Fibroblast of villous mesenchyme (primary cell): Measurements from ENCODE around the gene SPON1. TPM values are rescaled to one million over a fixed set of nuclear protein-coding genes. Genes with fewer than 3 reads are reported as not detected.

ENCODE experiments used
- DNase-seq: peaks from one replicate; pipeline ENCODE4 v3.0.0-alpha.2; 2010; ENCODE audit warnings: low read depth
- H3K4me3 ChIP-seq: 2 replicates; pipeline ENCODE4 v1.5.1; 2011; ENCODE audit warnings: low read depth, mild to moderate bottlenecking, low read length
- total RNA-seq: library from RNA; depleted of rRNA; stranded (reverse); fragments of >200 nt; gene quantifications from 2 replicates; pipeline ENCODE4 v1.2.3, GENCODE V29; 2012
- TF ChIP-seq, protein P1 (sequence below): IDR thresholded peaks from 2 replicates; pipeline ENCODE4 v1.5.1; 2012; ENCODE audit warnings: low read depth, mild to moderate bottlenecking, low read length; ENCODE audit not compliant: insufficient read depth

SPON1 gene
- total RNA-seq, 1 donor, result 0.43 TPM

DNA sequence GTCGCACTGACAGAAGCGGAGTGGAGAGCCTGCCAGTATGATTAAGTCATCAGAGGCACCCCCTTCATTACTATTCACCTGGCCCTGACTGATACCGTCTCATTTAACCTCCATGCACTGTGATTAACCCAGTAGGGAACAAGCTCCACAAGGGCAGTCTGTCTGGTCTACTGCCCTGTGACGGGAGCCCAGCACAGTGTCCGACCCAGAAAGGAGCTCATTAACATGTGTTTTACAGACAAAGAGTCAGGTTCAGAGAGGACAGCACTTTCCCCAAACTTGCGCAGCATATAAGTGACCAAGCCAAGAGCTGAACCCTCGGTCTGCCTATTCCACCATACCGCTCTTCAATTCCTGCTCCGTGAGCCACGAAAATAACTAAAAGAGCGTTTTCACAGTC, 266.9 kb downstream of the SPON1 start:
- H3K4me3 ChIP-seq, result no peak overlapping the region
- no peak for DNase-seq
- TF ChIP-seq, protein P1, sequence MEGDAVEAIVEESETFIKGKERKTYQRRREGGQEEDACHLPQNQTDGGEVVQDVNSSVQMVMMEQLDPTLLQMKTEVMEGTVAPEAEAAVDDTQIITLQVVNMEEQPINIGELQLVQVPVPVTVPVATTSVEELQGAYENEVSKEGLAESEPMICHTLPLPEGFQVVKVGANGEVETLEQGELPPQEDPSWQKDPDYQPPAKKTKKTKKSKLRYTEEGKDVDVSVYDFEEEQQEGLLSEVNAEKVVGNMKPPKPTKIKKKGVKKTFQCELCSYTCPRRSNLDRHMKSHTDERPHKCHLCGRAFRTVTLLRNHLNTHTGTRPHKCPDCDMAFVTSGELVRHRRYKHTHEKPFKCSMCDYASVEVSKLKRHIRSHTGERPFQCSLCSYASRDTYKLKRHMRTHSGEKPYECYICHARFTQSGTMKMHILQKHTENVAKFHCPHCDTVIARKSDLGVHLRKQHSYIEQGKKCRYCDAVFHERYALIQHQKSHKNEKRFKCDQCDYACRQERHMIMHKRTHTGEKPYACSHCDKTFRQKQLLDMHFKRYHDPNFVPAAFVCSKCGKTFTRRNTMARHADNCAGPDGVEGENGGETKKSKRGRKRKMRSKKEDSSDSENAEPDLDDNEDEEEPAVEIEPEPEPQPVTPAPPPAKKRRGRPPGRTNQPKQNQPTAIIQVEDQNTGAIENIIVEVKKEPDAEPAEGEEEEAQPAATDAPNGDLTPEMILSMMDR, result no peak

DNA sequence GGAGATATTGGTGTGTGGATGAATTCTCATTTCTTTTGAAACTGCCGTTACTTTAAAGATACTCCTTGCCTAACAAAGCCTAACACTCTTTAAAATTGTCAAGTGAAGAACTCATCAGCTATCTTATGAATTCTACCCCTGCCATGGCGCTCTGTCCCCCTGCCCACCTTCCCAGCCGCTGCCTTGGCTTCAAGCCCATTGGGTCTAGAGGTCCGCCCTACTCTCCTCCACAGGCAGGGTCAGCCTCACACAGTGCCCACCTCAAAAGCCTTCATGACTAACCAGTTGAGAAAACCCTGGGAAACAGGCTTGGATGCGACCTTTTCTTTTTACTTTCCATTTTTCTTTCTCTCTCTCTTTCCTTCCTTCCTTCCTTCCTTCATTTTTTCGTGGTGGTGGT, 267.9 kb downstream of the SPON1 start:
- TF ChIP-seq, protein P1, result no peak
- DNase-seq, result no peak
- H3K4me3 ChIP-seq, result no peak overlapping the region

DNA sequence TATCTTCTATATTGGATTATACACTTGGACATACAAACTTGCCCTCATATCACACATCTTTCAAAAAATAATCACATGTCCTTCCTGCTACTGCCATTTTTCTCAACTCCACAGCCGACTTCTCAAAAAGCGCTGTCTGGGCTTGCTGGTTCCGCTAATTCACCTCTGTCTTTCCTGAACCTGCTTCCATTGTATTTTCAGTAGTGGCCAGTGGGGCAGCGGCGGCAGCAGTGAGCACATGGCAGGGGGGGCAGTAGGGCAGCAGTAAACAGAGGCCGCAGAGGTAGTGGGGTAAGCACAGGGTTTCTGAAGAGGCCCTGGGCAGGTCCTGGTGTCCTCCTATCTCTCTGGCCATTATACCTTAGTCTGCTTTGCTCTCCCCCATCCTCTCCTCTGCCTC, 270.1 kb downstream of the SPON1 start:
- TF ChIP-seq, protein P1, result peak; percentile 36
- no peak overlapping the region for H3K4me3 ChIP-seq
- DNase-seq, result no peak

DNA sequence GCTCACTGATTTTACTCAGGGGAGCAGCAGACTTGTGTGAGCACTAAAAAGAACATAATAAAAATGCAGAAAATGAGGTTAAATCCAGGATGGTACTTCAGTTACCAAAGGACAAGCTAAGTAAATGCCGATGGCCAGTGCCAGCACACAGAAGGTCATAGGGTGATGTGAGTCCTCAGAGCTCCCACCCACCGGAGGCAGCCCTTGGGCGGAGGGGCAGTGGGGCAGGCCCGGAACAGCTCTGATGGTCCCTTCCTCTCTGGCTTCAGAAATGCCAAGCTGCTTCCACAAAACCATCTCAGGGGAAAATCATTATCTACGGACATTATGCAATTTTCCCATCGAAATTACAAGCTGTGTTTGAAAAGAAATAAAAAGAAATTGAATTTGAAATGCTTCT, 271.9 kb downstream of the SPON1 start:
- no peak overlapping the region for H3K4me3 ChIP-seq
- no peak for DNase-seq
- TF ChIP-seq, protein P1, result no peak

DNA sequence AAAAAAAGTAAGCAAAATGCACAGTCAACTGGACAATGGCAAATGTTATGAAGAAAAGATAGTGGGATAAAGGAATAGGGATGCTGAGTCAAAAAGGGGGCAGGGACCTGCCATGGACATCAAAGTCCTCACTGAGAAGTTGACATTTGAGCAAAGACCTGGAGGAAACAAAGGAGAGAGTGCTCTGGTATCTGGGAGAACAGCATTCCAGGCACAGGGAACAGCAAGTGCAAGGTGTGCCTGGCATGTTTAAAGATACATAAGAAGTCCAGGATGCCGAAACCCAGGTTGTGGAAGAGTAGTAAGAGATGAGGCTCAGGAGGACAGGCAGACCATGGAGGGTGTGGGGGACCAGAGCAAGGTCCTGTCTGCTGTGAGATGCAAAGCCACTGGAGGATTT, 273.2 kb downstream of the SPON1 start:
- no peak for DNase-seq
- no peak overlapping the region for H3K4me3 ChIP-seq
- TF ChIP-seq, protein P1, result no peak

DNA sequence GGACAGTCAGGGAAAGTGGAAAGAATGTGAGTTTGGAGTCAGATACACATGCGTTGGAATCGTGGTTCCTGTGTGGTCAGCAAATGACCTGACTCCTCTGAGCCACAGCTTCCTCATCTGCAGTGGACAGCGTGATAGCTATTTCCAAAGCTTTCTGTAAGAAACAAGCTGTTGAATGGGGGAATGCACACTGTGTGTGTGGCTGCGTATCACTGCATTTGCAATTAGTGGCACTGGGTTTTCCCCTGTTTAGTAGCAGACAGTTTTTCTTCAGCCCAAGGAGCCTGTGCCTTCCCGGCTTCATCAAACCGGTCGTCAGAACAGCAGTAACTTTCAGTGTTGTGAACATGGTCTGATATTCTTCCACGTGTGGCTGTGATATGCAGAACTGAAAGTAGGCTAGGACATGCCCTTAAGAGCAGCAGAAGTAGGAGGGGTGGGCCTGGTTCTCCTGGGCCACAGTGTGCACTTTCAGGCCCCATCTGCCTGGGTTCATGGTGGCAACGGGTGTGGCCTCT, 275.0 kb downstream of the SPON1 start:
- no peak overlapping the region for H3K4me3 ChIP-seq
- TF ChIP-seq, protein P1, result no peak
- no peak for DNase-seq

DNA sequence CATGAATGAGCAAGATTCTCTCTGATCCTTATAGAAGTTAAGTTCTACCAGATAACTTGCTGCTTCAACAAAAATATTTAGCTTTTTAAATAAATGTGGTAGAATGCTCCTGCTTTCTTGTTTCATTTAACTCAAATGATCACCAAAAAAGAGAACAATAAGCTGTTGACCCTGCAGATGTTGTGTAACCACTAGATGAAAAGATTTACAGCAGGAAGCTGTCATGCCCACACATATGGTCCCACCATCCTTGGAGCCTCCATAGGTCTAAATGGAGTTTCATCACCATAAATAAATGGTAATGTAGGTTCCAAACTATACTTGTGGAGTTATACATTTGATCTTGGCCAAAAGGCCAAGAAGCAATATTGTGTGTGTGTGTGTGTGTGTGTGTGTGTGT, 277.7 kb downstream of the SPON1 start:
- TF ChIP-seq, protein P1, result no peak

More for the DNA sequence above, 277.7 kb downstream of the SPON1 start:
- no peak overlapping the region for H3K4me3 ChIP-seq
- DNase-seq, result no peak
